GM21526 (cell line): ENCODE results near the gene CACNA2D3.

Experiments
- ATAC-seq: cut with Tn5 transposase; IDR thresholded peaks from one replicate; pipeline ENCODE4 v1.9.1; 2021; ENCODE audit warnings: moderate library complexity; ENCODE audit not compliant: unreplicated experiment, low FRiP score

The CACNA2D3 gene

DNA sequence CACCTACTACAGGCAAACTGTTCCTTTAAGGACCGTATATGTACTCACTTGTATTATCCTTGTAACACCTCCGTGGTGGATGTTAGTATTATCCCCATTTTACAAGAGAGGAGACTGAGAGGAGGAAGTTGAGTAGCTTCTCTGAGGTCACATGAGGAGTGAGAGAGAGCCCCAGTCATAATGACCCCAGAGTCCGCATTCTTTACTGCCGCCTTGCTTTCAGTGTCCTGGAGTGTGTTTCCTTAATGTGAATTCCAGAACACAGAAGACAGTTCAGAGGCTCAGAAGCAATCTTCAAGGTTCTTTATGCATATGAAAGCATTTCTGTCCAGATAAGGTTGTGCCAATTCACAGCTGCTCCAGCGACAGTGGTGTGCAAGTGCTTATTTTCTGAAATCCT is 199.2 kb downstream of the CACNA2D3 start:
- no peak for ATAC-seq

- no peak for ATAC-seq
These were observed 200.0 kb downstream of the CACNA2D3 start for GRCh38 chr3:54322354-54322753.

GRCh38 chr3:54324103-54324502 is 201.8 kb downstream of the CACNA2D3 start:
- ATAC-seq = no peak

DNA sequence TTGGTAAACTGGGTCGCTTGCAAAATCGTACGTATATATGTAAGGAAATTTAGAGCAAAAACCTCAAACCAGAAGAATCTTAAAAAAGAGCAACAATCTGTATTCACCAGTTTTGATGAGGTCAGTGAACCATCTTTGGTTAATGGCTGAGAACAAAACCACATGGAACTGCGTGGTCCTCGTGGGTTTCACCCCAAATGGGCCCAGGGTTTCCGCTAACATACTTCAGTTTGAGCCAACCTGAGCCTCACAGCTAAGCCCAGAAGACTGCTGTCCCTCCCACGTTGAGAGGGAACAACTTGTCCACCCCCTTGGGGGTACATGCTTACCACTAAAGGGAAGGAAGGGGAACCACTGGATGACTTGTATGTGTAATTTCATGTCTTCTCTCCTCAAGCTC is 204.6 kb downstream of the CACNA2D3 start:
- ATAC-seq = no peak

DNA sequence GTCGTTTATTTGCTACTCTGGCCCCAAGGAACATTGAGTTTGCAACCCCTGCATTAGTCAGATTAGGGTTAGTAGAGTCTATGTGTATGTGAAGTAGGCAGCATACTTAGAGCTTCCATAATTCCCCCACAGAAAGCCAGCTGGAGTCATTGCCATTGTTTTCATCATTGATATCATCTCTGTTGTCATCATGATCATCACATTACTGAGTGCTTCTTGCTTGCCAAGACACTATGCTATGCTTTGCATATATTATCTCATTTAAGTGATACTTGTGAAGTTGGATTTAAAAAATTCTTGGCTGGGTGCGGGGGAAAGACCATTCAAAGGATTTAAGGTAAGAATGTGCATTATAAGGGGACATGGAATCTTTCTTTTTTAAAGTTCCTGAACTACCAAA is 209.0 kb downstream of the CACNA2D3 start:
- ATAC-seq = no peak

GRCh38 chr3:54337846-54338245 is 215.5 kb downstream of the CACNA2D3 start:
- ATAC-seq = no peak

DNA sequence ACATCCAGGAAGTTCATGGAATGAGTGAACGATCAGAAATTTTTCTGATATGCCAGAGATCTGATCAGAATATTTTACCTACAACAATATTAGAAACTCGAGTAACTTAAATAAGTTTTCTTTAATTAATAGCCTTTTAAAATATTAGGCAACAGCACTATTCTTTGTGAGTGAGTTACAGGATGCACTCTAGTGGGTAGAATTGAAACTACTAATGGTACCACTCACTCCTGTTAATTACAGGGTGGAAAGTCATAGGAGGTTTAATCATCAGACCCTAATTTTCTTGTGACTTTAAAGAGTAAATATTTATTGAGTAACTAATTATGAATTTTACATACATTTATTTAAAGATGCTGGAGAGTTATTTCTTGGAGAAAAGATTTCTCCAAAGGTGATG is 217.3 kb downstream of the CACNA2D3 start:
- no peak for ATAC-seq

GRCh38 chr3:54341811-54342210 is 219.5 kb downstream of the CACNA2D3 start:
- no peak for ATAC-seq

- no peak for ATAC-seq
These were observed 220.3 kb downstream of the CACNA2D3 start for GRCh38 chr3:54342676-54343075.

DNA sequence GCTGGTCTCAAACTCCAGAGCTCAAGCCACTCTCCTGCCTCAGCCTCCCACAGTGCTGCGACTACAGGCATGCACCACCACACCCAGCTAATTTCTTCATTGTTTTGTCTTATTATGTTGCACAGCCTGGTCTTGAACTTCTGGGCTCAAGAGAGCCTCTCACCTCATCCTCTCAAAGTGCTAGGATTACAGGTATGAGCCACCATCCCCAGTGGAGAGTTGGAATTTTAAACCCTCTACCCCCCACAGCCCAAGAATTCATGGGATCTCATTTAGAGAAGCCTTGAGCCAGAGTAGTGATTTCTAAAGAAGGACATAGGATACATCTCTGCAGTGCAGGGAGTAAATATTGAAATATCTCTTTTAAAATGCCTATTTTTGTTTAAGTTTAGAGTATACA is 221.1 kb downstream of the CACNA2D3 start:
- no peak for ATAC-seq

DNA sequence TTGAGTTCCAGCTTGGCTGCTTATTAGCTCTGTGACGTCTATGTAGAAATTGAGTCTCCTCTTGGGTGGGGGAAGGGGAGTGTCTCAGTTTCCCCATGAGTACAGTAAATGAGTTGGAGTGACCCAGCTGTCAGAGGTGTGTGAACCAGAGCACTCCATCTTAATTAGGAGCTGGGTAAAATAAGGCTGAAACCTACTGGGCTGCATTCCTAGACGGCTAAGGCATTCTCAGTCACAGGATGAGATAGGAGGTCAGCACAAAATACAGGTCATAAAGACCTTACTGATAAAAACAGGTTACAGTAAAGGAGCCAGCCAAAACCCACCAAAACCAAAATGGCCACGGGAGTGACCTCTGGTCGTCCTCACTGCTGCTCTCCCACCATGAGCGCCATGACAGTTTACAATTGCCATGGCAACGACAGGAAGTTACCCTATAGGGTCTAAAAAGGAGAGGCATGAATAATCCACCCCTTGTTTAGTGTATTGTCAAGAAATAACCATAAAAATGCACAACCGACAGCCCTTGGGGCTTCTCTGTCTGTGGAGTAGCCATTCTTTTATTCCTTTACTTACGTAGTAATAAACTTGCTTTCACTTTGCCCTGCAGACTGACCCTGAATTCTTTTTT is 222.4 kb downstream of the CACNA2D3 start:
- no peak for ATAC-seq

- no peak for ATAC-seq
These were observed 223.6 kb downstream of the CACNA2D3 start for GRCh38 chr3:54345847-54346375.

- no peak for ATAC-seq
These were observed 224.7 kb downstream of the CACNA2D3 start for GRCh38 chr3:54347060-54347459.

DNA sequence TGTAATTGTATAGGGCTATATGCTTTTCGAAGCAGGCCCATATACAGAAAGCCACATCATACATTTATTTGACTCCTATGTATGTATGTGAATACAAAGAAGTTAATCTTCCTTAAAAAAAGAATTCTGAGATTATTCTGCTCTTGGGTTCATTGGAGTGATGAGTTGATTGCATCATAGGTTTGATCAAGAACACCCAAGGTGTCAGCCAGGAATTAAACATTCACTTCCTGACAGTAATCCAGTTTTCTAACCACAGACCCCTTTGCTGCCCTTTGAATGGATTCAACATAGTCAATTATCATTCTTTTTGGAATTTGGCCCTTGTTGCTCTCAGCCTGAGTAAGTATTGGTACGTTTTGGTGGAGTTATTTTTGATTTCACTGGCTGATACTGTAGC is 225.6 kb downstream of the CACNA2D3 start:
- no peak for ATAC-seq

DNA sequence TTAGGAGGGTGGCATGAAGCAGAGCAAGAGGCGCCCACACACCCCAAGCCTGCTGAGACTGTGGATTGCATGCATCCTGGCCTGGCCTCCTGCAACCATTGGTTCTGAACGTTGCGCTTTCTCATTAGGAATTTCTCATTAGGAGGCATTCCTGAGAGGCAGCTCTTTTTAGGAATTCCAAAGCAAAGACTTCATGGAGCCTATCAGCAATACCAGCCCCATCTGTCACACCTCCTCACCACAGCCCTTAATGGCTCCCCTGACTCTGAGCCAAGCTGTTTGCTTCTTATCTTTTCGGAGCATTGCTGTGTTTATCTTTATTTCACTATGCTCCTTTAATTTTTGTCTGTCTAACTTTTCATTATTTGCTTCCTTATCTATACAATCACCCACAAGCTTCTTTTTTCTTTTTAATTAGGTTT is 226.9 kb downstream of the CACNA2D3 start:
- no peak for ATAC-seq

GRCh38 chr3:54349691-54350090 is 227.3 kb downstream of the CACNA2D3 start:
- ATAC-seq = no peak

- no peak for ATAC-seq
These were observed 231.2 kb downstream of the CACNA2D3 start for GRCh38 chr3:54353546-54353945.

GRCh38 chr3:54353946-54354345 is 231.6 kb downstream of the CACNA2D3 start:
- no peak for ATAC-seq

- ATAC-seq = no peak
These were observed 233.4 kb downstream of the CACNA2D3 start for GRCh38 chr3:54355800-54356199.

DNA sequence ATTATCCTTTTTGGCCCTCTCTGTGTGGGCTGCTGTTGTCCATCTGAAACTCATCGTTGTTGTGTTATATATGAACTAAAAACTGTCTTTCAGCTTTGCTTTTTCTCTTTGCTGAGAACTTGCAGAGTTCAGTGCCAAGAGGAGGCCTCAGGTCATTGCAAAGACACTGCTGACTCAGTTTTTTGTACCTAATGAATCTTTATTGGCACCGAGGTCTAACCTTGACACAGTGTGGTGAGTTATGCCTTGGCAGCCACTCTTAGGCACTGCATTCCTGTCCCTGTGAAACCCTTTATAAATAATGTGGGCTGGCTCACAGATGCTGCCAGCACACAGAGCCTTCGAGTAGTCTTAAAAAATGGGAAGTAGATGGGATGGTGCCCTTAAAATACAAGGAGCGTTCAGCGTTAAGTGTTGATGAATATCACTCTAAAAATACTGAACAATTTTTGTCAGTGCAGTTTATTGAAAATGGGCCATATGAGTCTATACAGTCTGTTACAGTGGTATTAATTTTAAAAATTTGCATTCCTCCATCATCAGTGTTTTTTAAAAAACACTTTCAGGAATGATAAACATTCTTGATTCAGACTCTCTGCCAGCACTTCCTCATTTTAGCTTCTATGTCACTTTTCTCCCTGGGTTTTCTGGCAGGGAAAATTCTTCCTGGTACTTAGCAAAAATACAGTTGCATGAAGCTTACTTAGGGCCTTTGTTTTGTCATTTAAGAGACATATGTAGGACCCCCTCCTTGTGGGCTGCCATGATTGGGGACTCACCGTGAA is 234.1 kb downstream of the CACNA2D3 start:
- no peak for ATAC-seq

DNA sequence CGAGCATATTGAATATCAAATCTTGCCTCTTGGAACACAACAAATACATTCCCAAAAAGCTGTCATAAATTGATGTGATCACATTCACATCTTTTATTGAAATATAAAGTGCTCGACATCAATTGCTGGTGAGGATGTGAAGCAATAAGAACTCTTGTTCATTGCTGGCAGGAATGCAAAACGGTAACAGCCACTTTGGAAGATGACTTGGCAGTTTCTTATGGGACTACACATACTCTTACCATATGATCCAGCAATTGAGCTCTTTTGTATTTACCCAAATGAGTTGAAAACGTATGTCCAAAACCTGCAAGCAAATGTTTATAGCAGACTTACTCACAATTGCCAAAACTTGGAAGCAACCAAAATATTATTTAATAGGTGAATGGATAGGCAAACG is 234.9 kb downstream of the CACNA2D3 start:
- no peak for ATAC-seq

DNA sequence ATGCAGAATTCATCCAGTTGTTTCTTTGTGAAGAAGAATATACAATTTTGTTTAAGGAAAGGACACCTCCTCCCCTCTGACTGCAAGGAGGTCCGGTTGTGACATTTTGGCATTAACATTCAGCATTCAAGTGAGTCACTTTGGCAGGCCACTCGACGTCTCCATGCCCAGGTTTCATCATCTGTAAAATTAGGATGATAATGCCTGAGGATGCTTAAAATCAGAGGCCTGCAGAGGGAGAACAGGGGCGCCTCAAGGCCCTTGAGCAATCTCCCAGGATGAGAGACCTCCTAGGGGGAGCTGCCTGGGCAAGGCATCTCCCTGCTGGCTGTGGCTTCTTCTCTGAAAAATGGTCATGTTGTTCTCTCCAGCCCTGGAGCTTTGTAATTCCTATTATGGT is 236.0 kb downstream of the CACNA2D3 start:
- no peak for ATAC-seq
